Peyer's patch (tissue), 4 donors: Measurements from ENCODE around the gene SLC16A11. TPM values are rescaled to one million over a fixed set of nuclear protein-coding genes. Genes with fewer than 3 reads are reported as not detected.

Experiments used
- DNase-seq, 3 donors: peaks; one replicate each; pipeline ENCODE4 v3.0.0-alpha.2; 2017 to 2019
- H3K27ac ChIP-seq, 4 donors: fragments of 200-600 bp; sonication (generic); one replicate each; pipeline ENCODE4 v1.5.1; 2016 to 2019
- H3K27me3 ChIP-seq, 2 donors: fragments of 200-600 bp; sonication (generic); one replicate each; pipeline ENCODE4 v1.5.1; 2019
- H3K36me3 ChIP-seq, 3 donors: fragments of 200-600 bp; sonication (generic); one replicate each; pipeline ENCODE4 v1.5.1; 2016 to 2019
- H3K4me1 ChIP-seq, 4 donors: fragments of 200-600 bp; sonication (generic); one replicate each; pipeline ENCODE4 v1.5.1; 2016 to 2019
- H3K4me3 ChIP-seq, 4 donors: fragments of 200-600 bp; sonication (generic); 1 replicate in 3 of 4; 2 replicates in 1 of 4; pipeline ENCODE4 v1.5.1; 2016 to 2019; ENCODE audit warnings: mild to moderate bottlenecking in 1 of 4
- H3K9me3 ChIP-seq, 4 donors: fragments of 200-600 bp; sonication (generic); one replicate each; pipeline ENCODE4 v1.5.1; 2016 to 2019; ENCODE audit warnings: mild to moderate bottlenecking in 1 of 4
- POLR2A ChIP-seq, 2 donors: fragments of 450-650 bp; IDR thresholded peaks; one replicate each; pipeline ENCODE4 v1.5.1; 2017; ENCODE audit warnings: antibody characterized with exemption in 2 of 2, mild to moderate bottlenecking in 2 of 2, moderate library complexity in 2 of 2
- total RNA-seq, 4 donors: library from RNA; depleted of rRNA; stranded (reverse); fragments of >200 nt; gene quantifications; one replicate each; pipeline ENCODE4 v1.1.0, GENCODE V29; 2016
- TF ChIP-seq, protein P1 (sequence below), 6 experiments: fragments of 450-650 bp in 4 of 6; fragments of 200-600 bp in 2 of 6; sonication (generic) in 1 of 6; IDR thresholded peaks; one replicate each; pipeline ENCODE4 v1.5.1; 2017 to 2019; ENCODE audit warnings: antibody characterized with exemption in 6 of 6, mild to moderate bottlenecking in 3 of 6, moderate library complexity in 1 of 6

SLC16A11 gene
- total RNA-seq, 4 donors from 2014 or later = 0.94 to 1.1 TPM; not detected in 2

DNA sequence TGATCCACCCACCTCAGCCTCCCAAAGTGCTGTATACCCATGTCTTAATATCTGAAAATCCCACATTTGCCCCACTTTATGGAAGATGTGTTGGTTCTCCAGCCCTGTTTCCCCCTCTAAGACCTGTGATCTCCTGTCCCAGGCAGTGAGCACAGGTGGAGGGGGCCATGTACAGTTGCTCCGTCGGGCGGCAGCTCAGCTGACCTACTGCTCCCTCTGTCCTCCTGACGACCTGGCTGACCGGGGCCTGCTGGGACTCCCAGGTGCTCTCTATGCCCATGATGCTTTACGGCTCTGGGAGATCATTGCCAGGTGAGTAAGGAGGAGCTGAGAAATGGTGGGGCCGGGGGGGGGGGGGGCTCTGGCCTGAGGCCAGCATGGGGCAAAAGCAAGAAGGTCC is 38.2 kb downstream of the SLC16A11 start:
- TF ChIP-seq, protein P1, sequence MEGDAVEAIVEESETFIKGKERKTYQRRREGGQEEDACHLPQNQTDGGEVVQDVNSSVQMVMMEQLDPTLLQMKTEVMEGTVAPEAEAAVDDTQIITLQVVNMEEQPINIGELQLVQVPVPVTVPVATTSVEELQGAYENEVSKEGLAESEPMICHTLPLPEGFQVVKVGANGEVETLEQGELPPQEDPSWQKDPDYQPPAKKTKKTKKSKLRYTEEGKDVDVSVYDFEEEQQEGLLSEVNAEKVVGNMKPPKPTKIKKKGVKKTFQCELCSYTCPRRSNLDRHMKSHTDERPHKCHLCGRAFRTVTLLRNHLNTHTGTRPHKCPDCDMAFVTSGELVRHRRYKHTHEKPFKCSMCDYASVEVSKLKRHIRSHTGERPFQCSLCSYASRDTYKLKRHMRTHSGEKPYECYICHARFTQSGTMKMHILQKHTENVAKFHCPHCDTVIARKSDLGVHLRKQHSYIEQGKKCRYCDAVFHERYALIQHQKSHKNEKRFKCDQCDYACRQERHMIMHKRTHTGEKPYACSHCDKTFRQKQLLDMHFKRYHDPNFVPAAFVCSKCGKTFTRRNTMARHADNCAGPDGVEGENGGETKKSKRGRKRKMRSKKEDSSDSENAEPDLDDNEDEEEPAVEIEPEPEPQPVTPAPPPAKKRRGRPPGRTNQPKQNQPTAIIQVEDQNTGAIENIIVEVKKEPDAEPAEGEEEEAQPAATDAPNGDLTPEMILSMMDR (IDR thresholded peaks at IDR 0.05) = no peak
- TF ChIP-seq POLR2A (IDR thresholded peaks at IDR 0.05) = no peak
- no peak overlapping the region for H3K27ac ChIP-seq
- H3K4me1 ChIP-seq = peaks cover under 1 to 15% (median 3%) of the 10 kb centered on the region in 4 donors
- H3K27me3 ChIP-seq = no peaks in the 10 kb centered on the region
- no peak for DNase-seq
- H3K9me3 ChIP-seq = no peaks in the 10 kb centered on the region
- H3K4me3 ChIP-seq = no peak overlapping the region
- H3K36me3 ChIP-seq = peaks cover 0 to 40% (median 0%) of the 10 kb centered on the region in 3 donors

DNA sequence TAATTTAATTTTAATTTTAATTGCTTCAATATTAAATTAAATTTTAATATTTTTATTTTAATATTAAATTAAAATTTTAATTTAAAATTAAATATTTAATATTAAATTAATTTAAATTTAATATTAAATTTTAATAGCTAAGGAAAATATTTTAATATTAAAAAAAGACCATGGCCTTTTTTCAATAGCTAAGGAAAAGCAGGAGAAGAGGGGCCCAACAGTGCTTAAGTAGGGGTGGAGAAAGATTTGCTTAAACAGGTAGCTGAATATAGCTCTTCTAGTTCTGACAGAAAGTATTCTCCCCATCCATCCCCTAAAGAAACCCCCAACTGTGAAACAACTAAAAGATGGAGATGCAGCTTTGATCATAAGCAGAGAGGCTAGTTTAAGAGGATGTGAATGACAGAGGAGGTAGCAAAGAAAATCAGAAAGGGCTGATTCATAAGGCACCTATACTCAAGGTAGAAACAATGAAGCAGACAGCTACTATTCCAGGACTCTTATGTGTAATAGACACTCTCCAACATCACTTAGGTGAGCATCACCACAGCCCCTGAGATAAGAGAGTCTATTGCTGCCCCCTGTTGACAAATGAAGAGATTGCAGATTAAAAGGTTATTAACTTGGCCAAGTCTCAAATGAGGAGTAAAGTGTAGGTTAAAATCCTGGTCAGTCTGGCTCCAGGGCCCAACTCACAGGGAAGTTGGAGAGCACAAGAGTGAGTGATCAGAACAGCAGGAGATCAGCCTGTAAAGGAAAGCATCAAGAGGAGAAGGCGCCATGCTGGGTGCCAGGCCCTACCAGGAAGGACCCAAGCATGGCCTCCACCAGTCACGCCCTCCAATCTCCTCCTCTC is 39.3 kb downstream of the SLC16A11 start:
- Histone ChIP-seq H3K4me3 (no peak overlapping the region), H3K36me3 (peaks cover 0 to 48% (median 0%) of the 10 kb centered on the region in 3 donors), H3K9me3 (no peaks in the 10 kb centered on the region), H3K27ac (no peak overlapping the region), H3K27me3 (no peaks in the 10 kb centered on the region), H3K4me1 (peaks cover 0 to 7% (median 0%) of the 10 kb centered on the region in 4 donors)
- peak in 1 of 3 donors; percentile 56 for DNase-seq
- no peak for TF ChIP-seq POLR2A (IDR thresholded peaks at IDR 0.05)
- TF ChIP-seq, protein P1 (IDR thresholded peaks at IDR 0.05) = peak; percentile 35 to 87 (median 77)

DNA sequence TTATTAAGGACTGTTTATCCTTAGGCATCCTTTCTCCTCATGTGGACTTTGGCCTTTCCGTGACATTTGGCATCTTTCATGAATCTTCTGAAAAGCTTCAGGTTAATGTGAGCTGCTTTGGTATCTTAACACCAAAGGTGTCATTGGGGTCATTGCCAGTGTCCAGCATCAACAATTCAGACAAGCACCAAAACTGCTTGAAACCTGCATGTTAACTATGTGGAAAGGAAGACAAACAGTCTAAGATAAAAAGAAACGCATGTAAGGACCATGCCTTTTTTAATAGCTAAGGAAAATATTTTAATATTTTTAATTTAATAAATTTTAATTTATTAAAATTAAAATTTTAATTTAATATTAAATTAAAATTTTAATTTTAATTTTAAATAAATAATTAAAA is 40.1 kb downstream of the SLC16A11 start:
- no peak for DNase-seq
- Histone ChIP-seq H3K27me3 (no peaks in the 10 kb centered on the region), H3K4me3 (no peak overlapping the region), H3K4me1 (no peaks in the 10 kb centered on the region), H3K27ac (no peak overlapping the region), H3K9me3 (no peaks in the 10 kb centered on the region), H3K36me3 (peaks cover 0 to 52% (median 0%) of the 10 kb centered on the region in 3 donors)
- TF ChIP-seq, protein P1 (IDR thresholded peaks at IDR 0.05) = no peak
- no peak for TF ChIP-seq POLR2A (IDR thresholded peaks at IDR 0.05)

DNA sequence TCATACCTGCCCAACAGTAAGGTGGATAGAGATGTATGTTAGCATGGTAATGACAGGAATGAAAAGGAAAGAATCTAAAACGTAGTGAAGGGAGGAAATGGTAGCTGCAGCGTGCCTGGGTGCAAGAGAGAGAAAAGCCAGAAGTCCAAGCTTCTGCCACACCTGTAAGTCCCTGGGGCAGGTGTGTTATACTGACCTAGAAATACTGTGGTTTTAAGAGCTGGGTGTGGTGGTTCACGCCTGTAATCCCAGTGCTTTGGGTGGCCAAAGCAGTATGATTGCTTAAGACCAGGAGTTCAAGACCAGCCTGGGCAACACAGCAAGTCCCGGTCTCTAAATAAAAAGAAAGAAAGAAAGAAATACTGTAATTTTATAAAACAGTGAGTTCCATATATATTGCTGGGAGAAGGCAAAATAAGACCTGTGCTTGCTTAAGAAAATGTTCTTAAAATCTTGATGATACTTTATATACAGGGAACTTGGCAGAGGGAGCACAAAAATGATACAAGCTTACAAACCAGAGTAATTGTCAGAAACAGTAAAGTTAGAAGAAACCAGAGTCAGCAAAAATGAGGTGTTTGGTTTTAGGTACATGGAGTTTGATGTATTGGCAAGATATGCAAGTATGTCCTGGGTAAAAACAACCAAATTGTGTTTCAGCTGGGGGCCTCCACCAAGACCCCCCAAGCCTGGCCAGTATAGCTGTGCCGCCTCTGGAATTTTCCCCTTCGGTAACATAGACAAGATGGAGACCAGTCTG is 41.4 kb downstream of the SLC16A11 start:
- no peaks in the 10 kb centered on the region for H3K27me3 ChIP-seq
- DNase-seq = no peak
- no peaks in the 10 kb centered on the region for H3K9me3 ChIP-seq
- no peaks in the 10 kb centered on the region for H3K4me1 ChIP-seq
- no peak overlapping the region for H3K4me3 ChIP-seq
- H3K36me3 ChIP-seq = peaks cover 0 to 59% (median 0%) of the 10 kb centered on the region in 3 donors
- H3K27ac ChIP-seq = no peak overlapping the region
- no peak for TF ChIP-seq POLR2A (IDR thresholded peaks at IDR 0.05)
- TF ChIP-seq, protein P1 (IDR thresholded peaks at IDR 0.05) = no peak

DNA sequence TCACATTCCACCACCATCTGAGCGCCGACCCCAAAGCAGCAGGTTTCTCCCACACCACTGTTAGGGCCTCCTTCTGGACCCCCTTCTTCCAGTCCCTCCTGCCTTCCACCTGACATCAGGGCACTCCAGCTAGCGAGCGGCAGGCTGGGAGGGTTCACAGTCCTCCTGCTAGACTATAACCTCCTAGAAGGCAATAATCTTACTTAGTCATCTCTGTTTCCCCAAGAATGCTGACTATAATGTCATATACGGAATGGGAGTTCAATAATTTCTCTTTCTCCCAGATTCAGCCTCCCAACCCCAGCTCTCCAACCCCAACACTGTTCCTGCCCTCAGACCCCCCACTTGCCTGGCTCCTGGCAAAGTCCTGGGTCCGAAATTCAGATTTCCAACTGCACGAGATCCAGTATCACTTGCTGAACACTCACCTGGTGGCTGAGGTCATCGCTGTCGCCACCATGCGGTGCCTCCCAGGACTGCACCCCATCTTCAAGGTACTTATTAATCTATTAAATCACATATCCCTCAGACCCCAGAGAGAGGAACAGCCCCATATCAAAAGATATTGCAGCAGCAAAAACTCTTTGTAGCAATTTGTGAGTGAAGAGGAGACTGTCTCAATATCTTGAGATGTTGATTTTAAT is 42.5 kb downstream of the SLC16A11 start:
- no peaks in the 10 kb centered on the region for H3K9me3 ChIP-seq
- H3K4me3 ChIP-seq = no peak overlapping the region
- H3K4me1 ChIP-seq = peaks cover 0 to 1% (median 0%) of the 10 kb centered on the region in 4 donors
- peak in 1 of 3 donors; percentile 65 for DNase-seq
- no peak overlapping the region for H3K27ac ChIP-seq
- peaks cover 0 to 65% (median 0%) of the 10 kb centered on the region in 3 donors for H3K36me3 ChIP-seq
- TF ChIP-seq, protein P1 (IDR thresholded peaks at IDR 0.05) = peak in 4 of 6 experiments; percentile 32 to 44 (median 36)
- TF ChIP-seq POLR2A (IDR thresholded peaks at IDR 0.05) = no peak
- no peaks in the 10 kb centered on the region for H3K27me3 ChIP-seq
